ENCODE measurements around the gene TMEM132E. TPM values are rescaled to one million over a fixed set of nuclear protein-coding genes. Genes with fewer than 3 reads are reported as not detected.
A peak's percentile ranks its signal among the peaks of the same experiment; 100 is the strongest.

The TMEM132E gene
- total RNA-seq, 2 donors from 2014 or later, result not detected

DNA sequence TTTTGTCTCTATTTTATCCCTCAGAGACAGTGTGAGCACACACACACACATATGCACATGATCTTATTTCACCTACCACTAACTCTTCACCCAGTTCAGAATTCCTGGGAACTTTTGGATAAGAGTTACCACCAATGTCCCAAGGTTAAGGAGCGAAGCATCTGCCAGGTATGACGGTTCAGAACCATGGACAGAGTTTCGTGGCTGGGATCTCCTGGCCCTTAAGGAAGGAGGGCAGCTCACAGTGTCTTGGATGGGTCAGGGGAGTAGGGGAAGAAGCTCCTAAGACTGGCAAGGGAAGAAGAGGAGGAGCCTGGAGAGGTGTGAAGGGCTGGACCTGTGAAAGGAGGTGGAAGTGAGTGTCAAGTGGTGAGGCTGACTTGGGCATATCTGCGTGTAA, 23.0 kb upstream of the TMEM132E start:
- ATAC-seq (no peak), DNase-seq (ENCODE audit: low spot score) (no peak)
- H3K4me3 Mint-ChIP-seq, result no peak overlapping the region
- H3K36me3 Mint-ChIP-seq, result no peaks in the 10 kb centered on the region
- no peaks in the 10 kb centered on the region for H3K4me1 Mint-ChIP-seq (ENCODE audit: low read depth in 2 of 2)
- H3K27ac Mint-ChIP-seq, result no peak overlapping the region
- peaks cover 15 to 30% of the 10 kb centered on the region in 2 donors for H3K27me3 Mint-ChIP-seq
- no peaks in the 10 kb centered on the region for H3K9me3 Mint-ChIP-seq

DNA sequence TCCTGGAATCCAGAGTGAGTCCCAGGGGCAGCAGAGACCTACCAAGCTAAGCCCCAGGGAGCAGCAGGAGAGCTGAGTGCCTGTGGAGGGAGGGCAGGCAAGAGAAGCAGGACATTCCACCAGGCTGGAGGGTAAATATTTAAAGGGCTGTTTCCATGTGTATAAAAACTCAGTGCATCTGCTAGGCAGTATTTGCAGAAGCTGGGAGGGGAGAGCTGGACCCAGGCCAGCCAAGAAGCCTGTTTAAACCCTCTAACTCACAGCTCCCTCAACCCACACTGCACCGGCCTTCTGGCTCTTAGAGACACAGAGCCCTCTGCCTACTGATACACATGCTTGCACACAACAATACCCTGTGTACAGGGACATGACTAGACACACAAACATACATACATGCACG, 22.5 kb upstream of the TMEM132E start:
- Mint-ChIP-seq H3K27ac (no peak overlapping the region), H3K4me3 (no peak overlapping the region), H3K36me3 (no peaks in the 10 kb centered on the region), H3K27me3 (peaks cover 13 to 28% of the 10 kb centered on the region in 2 donors), H3K9me3 (no peaks in the 10 kb centered on the region), H3K4me1 (ENCODE audit: low read depth in 2 of 2) (no peaks in the 10 kb centered on the region)
- DNase-seq (ENCODE audit: low spot score) (no peak), ATAC-seq (no peak)

DNA sequence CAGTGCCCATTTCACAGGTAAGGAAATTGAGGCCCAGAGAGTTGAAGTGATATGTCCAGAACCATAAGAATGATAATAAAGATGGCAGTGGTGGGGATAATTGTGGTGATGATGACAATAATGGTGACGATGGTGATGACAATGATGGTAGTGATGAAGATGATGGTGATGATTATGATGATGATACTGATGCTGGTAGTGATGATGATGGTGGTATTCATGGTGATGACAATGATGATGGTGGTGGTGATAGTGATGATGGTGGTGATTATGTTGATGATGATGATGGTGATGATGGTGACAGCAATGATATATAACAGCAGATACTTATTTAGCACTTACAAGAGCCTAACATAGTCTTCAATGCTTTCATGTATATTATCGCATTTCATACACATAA, 18.1 kb upstream of the TMEM132E start:
- H3K27ac Mint-ChIP-seq, result no peak overlapping the region
- no peaks in the 10 kb centered on the region for H3K9me3 Mint-ChIP-seq
- H3K4me3 Mint-ChIP-seq, result no peak overlapping the region
- no peak for ATAC-seq
- no peaks in the 10 kb centered on the region for H3K4me1 Mint-ChIP-seq (ENCODE audit: low read depth in 2 of 2)
- no peaks in the 10 kb centered on the region for H3K36me3 Mint-ChIP-seq
- H3K27me3 Mint-ChIP-seq, result peaks cover 11 to 17% of the 10 kb centered on the region in 2 donors
- no peak for DNase-seq (ENCODE audit: low spot score)

DNA sequence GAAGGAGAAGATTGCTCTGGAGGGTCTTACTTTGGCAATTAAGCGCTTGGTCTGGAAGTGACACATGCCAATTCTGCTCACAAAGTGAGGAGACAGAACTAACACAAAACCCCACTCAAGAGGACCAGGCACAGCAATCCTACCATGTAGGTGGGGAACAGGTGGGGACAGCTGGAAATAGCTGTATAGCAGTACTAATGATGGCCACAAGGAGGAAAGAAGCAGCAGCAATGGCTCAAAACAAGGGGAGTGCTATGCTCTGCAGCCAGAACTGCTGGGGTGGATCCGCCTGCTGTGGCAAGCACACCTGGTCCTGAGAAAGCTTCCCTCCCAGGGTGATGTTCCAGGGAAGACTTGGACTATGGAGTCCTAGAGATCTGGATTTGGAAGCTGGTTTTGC, 17.0 kb upstream of the TMEM132E start:
- Mint-ChIP-seq H3K4me1 (ENCODE audit: low read depth in 2 of 2) (no peaks in the 10 kb centered on the region), H3K36me3 (no peaks in the 10 kb centered on the region), H3K27me3 (peaks cover 11 to 17% of the 10 kb centered on the region in 2 donors), H3K9me3 (no peaks in the 10 kb centered on the region), H3K4me3 (no peak overlapping the region), H3K27ac (no peak overlapping the region)
- DNase-seq (ENCODE audit: low spot score) (no peak), ATAC-seq (peak in 1 of 2 donors; percentile 35)

DNA sequence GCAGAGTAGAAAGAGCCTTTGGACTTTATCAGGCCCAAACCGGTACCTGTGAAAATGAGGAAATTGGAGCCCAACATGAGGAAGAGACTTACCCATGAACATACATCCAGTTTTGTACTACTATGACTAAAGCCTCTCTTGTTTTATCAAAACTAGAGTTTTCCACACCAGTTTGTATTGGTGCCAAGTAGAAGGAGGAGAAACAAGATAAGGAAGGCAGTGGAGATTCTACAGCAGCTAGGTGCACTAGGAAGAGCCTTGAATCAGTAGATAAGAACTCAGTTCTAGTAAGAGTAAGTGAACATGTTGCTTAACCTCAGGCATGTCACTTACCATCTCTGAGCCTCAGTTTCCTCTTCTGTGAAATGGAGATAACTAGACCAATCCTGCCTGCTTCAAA, 13.7 kb upstream of the TMEM132E start:
- Mint-ChIP-seq H3K27me3 (peaks cover 13 to 21% of the 10 kb centered on the region in 2 donors), H3K4me1 (ENCODE audit: low read depth in 2 of 2) (no peaks in the 10 kb centered on the region), H3K4me3 (no peak overlapping the region), H3K9me3 (no peaks in the 10 kb centered on the region), H3K36me3 (no peaks in the 10 kb centered on the region), H3K27ac (no peak overlapping the region)
- DNase-seq (ENCODE audit: low spot score), result no peak
- ATAC-seq, result no peak

DNA sequence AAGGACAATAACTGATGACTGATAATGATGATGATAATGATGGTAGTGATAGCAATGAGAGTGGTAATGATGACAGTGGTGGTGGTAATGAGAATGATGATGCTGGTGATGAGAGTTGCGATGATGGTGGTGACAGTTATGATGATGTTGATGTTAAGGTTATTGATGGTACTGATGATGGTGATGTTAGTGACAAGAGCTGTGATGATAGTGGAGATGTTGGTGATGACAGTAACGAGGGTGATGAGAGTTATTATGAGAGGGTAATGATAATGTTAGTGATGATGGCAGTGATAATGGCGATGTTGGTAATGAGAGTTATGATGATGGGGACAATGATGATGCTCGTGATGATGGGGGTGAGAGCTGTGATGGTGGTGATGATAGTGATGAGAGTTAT, 13.2 kb upstream of the TMEM132E start:
- Mint-ChIP-seq H3K27ac (no peak overlapping the region), H3K9me3 (no peaks in the 10 kb centered on the region), H3K4me1 (ENCODE audit: low read depth in 2 of 2) (no peaks in the 10 kb centered on the region), H3K36me3 (no peaks in the 10 kb centered on the region), H3K27me3 (peaks cover 13 to 21% of the 10 kb centered on the region in 2 donors), H3K4me3 (no peak overlapping the region)
- DNase-seq (ENCODE audit: low spot score), result no peak
- ATAC-seq, result no peak

DNA sequence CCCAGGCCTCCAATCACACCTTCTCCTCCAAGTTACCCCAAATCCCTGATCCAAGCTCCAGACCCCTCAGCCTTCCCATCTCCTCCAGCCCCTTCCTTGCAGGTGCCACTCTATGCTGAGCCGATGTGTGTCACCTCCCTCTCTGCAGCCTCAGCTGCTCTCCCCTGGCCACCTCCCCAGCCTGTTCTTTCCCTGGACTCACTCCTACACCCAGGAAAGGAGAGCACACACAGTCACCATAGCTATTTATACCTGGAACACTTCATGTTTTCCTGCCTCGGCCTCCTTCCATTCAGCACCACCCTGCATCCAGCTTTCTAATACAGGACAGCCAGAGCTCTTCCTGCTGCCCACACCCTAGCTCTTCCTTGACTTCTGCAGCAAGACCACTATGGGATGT, 12.5 kb upstream of the TMEM132E start:
- Mint-ChIP-seq H3K9me3 (no peaks in the 10 kb centered on the region), H3K36me3 (no peaks in the 10 kb centered on the region), H3K4me1 (ENCODE audit: low read depth in 2 of 2) (peaks cover 0 to 2% of the 10 kb centered on the region in 2 donors), H3K27me3 (peaks cover 14 to 20% of the 10 kb centered on the region in 2 donors), H3K4me3 (no peak overlapping the region), H3K27ac (no peak overlapping the region)
- ATAC-seq (no peak), DNase-seq (ENCODE audit: low spot score) (no peak)

DNA sequence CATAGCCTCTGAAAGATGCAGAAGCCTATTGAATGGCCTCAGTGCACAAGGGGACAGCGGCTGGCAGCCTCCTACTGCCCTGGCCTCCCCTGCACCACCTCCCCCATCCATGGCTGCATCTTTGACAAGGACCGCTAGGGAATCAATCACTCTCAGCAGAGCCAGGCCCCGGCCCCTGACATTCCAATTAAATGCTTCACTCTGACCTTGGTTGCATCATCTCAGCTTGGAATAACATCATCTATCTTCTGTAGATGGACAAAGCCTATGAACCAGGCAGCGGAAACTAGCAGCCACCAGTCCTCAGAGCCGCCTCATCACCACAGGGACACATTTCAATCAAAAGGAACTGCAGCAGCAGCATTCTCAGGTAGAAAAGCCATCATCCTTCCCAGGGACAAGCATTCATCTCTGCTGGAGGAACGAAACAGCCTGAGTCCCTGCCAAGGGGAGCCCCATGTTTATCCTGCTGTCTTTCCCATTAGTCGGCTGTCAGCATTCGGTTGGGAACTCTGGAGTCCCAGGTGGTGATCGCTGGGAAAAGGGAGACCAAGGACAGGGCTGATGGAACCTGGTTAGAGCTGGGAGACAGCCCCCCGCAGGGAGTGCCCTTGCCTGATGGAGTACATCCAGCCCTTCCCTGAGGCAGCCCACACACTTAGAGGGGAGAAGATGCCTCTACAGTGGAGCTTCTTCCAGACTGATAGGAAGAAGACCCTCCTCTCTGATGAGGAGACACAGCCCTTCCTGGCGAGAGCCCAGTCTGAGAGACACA, 11.5 kb upstream of the TMEM132E start:
- Mint-ChIP-seq H3K36me3 (no peaks in the 10 kb centered on the region), H3K9me3 (no peaks in the 10 kb centered on the region)
- no peak for ATAC-seq

DNA sequence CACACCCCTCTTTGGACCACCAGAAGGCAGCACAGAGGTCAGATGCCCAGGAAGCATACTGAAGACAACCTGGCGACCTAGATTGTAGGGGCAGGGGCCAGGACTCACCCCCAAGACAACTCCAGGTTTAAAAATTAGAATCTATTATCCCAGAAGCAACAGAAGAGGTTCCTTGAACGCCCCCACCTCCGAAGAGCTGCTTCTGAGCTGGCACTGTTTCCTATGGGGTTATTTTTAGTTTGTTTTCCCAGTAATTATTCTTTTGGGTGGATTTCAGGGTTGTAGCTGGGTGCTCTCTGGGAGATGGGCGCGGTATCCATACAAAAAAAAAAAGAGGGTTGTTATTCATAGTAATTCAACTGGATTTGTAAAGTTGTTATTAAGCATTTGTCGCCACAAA, 10.4 kb upstream of the TMEM132E start:
- H3K27me3 Mint-ChIP-seq, result peaks cover 22 to 33% of the 10 kb centered on the region in 2 donors
- no peak overlapping the region for H3K27ac Mint-ChIP-seq
- no peak for DNase-seq (ENCODE audit: low spot score)
- no peaks in the 10 kb centered on the region for H3K36me3 Mint-ChIP-seq
- H3K4me3 Mint-ChIP-seq, result no peak overlapping the region
- no peak for ATAC-seq
- H3K9me3 Mint-ChIP-seq, result no peaks in the 10 kb centered on the region
- peaks cover 0 to 2% of the 10 kb centered on the region in 2 donors for H3K4me1 Mint-ChIP-seq (ENCODE audit: low read depth in 2 of 2)

More for the DNA sequence above, 11.5 kb upstream of the TMEM132E start:
- Mint-ChIP-seq H3K27ac (no peak overlapping the region), H3K4me3 (no peak overlapping the region), H3K27me3 (peaks cover 21 to 30% of the 10 kb centered on the region in 2 donors), H3K4me1 (ENCODE audit: low read depth in 2 of 2) (peaks cover 0 to 2% of the 10 kb centered on the region in 2 donors)
- DNase-seq (ENCODE audit: low spot score), result no peak

DNA sequence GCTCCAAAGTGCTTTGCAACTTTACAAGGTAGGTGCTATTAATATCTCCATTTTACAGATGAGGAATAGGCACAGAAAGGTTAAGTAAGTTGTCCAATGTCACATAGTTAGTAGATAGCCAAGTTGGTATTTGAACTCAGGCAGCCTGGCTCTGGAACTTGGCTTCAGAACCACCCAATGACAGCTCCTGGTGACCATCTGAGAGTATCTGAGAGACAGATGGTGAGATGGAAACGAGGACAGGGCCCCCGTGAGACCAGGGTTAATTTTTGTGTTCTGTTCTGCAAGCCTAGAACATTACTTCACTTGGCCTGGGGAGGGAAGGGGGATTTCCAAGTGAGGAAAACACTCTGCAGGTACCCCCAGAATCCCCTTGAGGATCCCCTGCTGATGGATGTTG, 9.8 kb upstream of the TMEM132E start:
- DNase-seq (ENCODE audit: low spot score) (no peak), ATAC-seq (no peak)
- H3K36me3 Mint-ChIP-seq, result no peaks in the 10 kb centered on the region
- H3K27me3 Mint-ChIP-seq, result peaks cover 27 to 39% of the 10 kb centered on the region in 2 donors
- H3K4me1 Mint-ChIP-seq (ENCODE audit: low read depth in 2 of 2), result peaks cover 0 to 2% of the 10 kb centered on the region in 2 donors
- H3K27ac Mint-ChIP-seq, result no peak overlapping the region
- no peak overlapping the region for H3K4me3 Mint-ChIP-seq
- H3K9me3 Mint-ChIP-seq, result no peaks in the 10 kb centered on the region

DNA sequence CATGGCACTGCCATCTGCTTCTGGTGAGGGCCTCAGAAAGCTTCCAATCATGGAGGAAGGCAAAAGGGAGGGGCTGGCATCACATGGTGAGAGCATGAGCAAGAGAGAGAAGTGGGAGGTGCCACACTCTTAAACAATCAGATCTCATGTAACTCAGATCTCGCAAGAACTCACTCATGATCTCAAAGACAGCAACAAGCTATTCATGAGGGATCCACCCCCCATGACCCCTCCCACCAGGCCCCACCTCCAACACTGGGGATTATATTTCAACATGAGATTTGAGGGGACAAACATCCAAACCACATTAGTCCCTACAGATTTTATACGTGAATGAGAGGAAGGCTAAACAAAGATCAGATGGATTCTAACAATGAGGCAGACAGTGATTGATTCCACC, 8.9 kb upstream of the TMEM132E start:
- Mint-ChIP-seq H3K9me3 (no peaks in the 10 kb centered on the region), H3K27me3 (peaks cover 28 to 47% of the 10 kb centered on the region in 2 donors), H3K36me3 (no peaks in the 10 kb centered on the region), H3K27ac (no peak overlapping the region), H3K4me3 (no peak overlapping the region), H3K4me1 (ENCODE audit: low read depth in 2 of 2) (peaks cover 0 to 2% of the 10 kb centered on the region in 2 donors)
- ATAC-seq (no peak), DNase-seq (ENCODE audit: low spot score) (no peak)

DNA sequence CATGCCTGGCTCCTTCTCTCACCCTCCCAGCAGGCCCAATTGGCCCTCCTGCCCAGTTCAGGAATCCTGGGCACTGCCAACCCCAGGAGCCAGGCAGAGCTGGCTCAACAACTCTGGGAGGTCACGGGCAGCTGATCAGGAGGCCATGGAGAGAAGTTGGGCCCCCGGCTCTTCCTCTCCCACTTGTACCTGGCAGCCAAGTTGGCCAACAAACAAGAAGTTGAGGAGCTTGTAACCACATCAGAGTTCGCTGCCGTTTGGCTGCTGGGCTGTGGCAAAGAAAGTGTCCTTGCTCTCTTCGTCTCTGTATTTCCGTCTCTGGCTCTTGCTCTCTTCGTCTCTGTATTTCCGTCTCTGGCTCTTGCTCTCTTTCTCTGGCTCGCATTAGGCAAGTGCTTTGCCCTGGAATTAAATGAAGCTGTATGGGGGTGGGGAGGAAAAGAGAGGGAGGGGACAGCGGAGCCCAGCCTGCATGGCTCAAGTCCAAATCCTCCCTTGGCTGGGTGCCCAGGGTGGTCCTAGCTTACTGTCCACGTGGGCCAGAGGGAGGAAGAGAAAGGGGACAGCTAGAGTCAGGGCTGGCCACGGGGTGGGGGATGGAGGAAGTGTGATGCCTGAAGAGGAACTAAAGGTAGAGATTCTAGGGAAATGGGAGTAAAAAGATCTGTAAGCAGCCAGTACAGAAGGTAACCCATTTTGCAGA, 7.8 kb upstream of the TMEM132E start:
- ATAC-seq, result no peak
- Mint-ChIP-seq H3K27ac (no peak overlapping the region), H3K4me1 (ENCODE audit: low read depth in 2 of 2) (peaks cover 0 to 2% of the 10 kb centered on the region in 2 donors), H3K4me3 (no peak overlapping the region), H3K36me3 (no peaks in the 10 kb centered on the region), H3K9me3 (no peaks in the 10 kb centered on the region), H3K27me3 (peaks cover 33 to 54% of the 10 kb centered on the region in 2 donors)
- DNase-seq (ENCODE audit: low spot score), result no peak

DNA sequence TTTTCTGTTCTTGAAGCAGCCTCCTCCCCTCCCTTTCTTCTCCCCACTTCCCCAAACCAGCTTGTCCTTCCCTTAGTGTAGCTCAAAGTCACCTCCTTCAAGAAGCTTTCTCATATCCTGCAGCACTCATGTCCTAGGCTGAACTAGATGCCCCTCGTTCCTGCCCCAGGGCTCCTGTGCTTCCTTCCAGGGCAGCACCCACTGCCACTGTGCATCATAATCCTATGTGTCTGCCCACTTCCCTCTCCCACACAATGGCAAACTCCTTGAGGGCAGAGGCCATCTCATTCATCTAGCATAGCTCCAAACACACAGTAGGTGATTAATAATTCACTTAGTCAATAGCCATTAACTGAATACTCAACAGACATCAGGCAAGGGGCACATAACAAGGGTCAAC, 6.9 kb upstream of the TMEM132E start:
- no peak overlapping the region for H3K27ac Mint-ChIP-seq
- H3K4me3 Mint-ChIP-seq, result no peak overlapping the region
- ATAC-seq (no peak), DNase-seq (ENCODE audit: low spot score) (no peak)
- peaks cover 42 to 63% of the 10 kb centered on the region in 2 donors for H3K27me3 Mint-ChIP-seq
- H3K36me3 Mint-ChIP-seq, result no peaks in the 10 kb centered on the region
- H3K9me3 Mint-ChIP-seq, result no peaks in the 10 kb centered on the region
- H3K4me1 Mint-ChIP-seq (ENCODE audit: low read depth in 2 of 2), result peaks cover 0 to 2% of the 10 kb centered on the region in 2 donors

DNA sequence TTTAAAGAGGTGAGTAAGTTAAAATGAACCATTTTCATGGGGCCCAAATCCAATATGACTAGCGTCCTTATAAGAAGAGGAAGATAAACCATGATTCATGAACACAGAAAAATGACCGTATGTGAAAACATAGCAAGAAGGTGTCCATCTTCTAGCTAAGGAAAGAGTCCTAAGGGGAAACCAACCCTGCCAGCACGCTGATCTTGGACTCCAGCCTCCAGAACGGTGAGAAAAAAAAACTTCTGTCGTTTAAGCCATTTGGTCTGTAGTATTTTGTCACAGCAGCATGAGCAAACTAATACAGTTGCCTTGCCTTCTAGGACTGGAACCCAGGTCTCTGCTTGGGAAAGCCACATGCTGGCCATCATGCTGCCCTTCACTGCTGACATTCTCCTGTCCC, 4.2 kb upstream of the TMEM132E start:
- Mint-ChIP-seq H3K4me3 (no peak overlapping the region), H3K4me1 (ENCODE audit: low read depth in 2 of 2) (peaks cover 0 to 6% of the 10 kb centered on the region in 2 donors), H3K9me3 (no peaks in the 10 kb centered on the region), H3K36me3 (no peaks in the 10 kb centered on the region), H3K27ac (no peak overlapping the region), H3K27me3 (peaks cover 59 to 77% of the 10 kb centered on the region in 2 donors)
- ATAC-seq (no peak), DNase-seq (ENCODE audit: low spot score) (no peak)
